Neuronal stem cell (in vitro differentiated cells): Measurements from ENCODE around the gene PRAME.

Source experiments
- DNase-seq: peaks from one replicate; pipeline ENCODE4 v3.0.0-alpha.2; 2013; ENCODE audit warnings: low spot score
- H2AFZ ChIP-seq: one replicate; pipeline ENCODE4 v1.6.1; 2013; ENCODE audit warnings: mild to moderate bottlenecking, low read length, inconsistent platforms
- H2AK5ac ChIP-seq: 2 replicates; pipeline ENCODE4 v1.6.1; 2013; ENCODE audit warnings: low read depth, mild to moderate bottlenecking, inconsistent platforms, low read length, moderate library complexity, mixed read lengths
- H2BK120ac ChIP-seq: 2 replicates; pipeline ENCODE4 v1.6.1; 2013; ENCODE audit warnings: low read depth, mild to moderate bottlenecking, inconsistent platforms, low read length, moderate library complexity, mixed read lengths
- H2BK12ac ChIP-seq: one replicate; pipeline ENCODE4 v1.6.1; 2013; ENCODE audit warnings: low read length, inconsistent platforms
- H2BK15ac ChIP-seq: 2 replicates; pipeline ENCODE4 v1.6.1; 2013; ENCODE audit warnings: mild to moderate bottlenecking, low read length, inconsistent platforms, mixed read lengths
- H2BK5ac ChIP-seq: one replicate; pipeline ENCODE4 v1.6.1; 2013; ENCODE audit warnings: inconsistent platforms, mild to moderate bottlenecking, low read length, moderate library complexity
- H3K14ac ChIP-seq: one replicate; pipeline ENCODE4 v1.6.1; 2013; ENCODE audit warnings: low read length, inconsistent platforms
- H3K18ac ChIP-seq: 2 replicates; pipeline ENCODE4 v1.6.1; 2013; ENCODE audit warnings: low read length, inconsistent platforms
- H3K23ac ChIP-seq: 2 replicates; pipeline ENCODE4 v1.6.1; 2013; ENCODE audit warnings: low read depth, mild to moderate bottlenecking, mixed read lengths, low read length, inconsistent platforms; ENCODE audit not compliant: poor library complexity
- H3K27ac ChIP-seq: replicated peaks from 3 replicates; pipeline ENCODE4 v1.5.1; 2013; ENCODE audit warnings: low read length, inconsistent platforms
- H3K27me3 ChIP-seq, 3 experiments: 2 replicates each; pipeline ENCODE4 v1.6.1; 2013; ENCODE audit warnings: low read length in 3 of 3, mild to moderate bottlenecking in 2 of 3, inconsistent platforms in 1 of 3, low read depth in 1 of 3, mixed read lengths in 1 of 3, moderate library complexity in 1 of 3; ENCODE audit not compliant: control insufficient read depth in 3 of 3, insufficient read depth in 3 of 3
- H3K36me3 ChIP-seq, 2 donors: replicated peaks in 1 of 2; 2 replicates each; pipeline ENCODE4 v1.6.1; 2013; ENCODE audit warnings: low read length in 2 of 2; ENCODE audit not compliant: control insufficient read depth in 2 of 2, insufficient read depth in 2 of 2
- H3K4ac ChIP-seq: 2 replicates; pipeline ENCODE4 v1.6.1; 2013; ENCODE audit warnings: inconsistent platforms, mild to moderate bottlenecking, low read length, moderate library complexity
- H3K4me1 ChIP-seq, 2 donors: 1 replicate in 1 of 2; 2 replicates in 1 of 2; pipeline ENCODE4 v1.6.1; 2013; ENCODE audit warnings: low read length in 2 of 2, low read depth in 1 of 2; ENCODE audit not compliant: control insufficient read depth in 2 of 2, insufficient read depth in 1 of 2
- H3K4me2 ChIP-seq: one replicate; pipeline ENCODE4 v1.6.1; 2013; ENCODE audit warnings: mild to moderate bottlenecking, low read length, inconsistent platforms; ENCODE audit not compliant: insufficient read depth, poor library complexity, severe bottlenecking
- H3K4me3 ChIP-seq, 2 donors: 2 replicates each; pipeline ENCODE4 v1.5.1; 2013; ENCODE audit warnings: low read length in 2 of 2, mild to moderate bottlenecking in 2 of 2, inconsistent platforms in 1 of 2, moderate library complexity in 1 of 2
- H3K79me1 ChIP-seq: one replicate; pipeline ENCODE4 v1.6.1; 2013; ENCODE audit warnings: low read depth, mild to moderate bottlenecking, inconsistent platforms, low read length, moderate library complexity
- H3K9ac ChIP-seq: one replicate; pipeline ENCODE4 v1.6.1; 2013; ENCODE audit warnings: mild to moderate bottlenecking, low read depth, low read length, inconsistent platforms; ENCODE audit not compliant: poor library complexity
- H3K9me3 ChIP-seq, 2 donors: replicated peaks in 1 of 2; 2 replicates each; pipeline versions ENCODE3 to v1.6.1; 2013; ENCODE audit warnings: low read length in 2 of 2, mild to moderate bottlenecking in 2 of 2, inconsistent platforms in 1 of 2, low read depth in 1 of 2, mixed read lengths in 1 of 2, moderate library complexity in 1 of 2; ENCODE audit not compliant: control insufficient read depth in 2 of 2, insufficient read depth in 1 of 2
- H4K8ac ChIP-seq: one replicate; pipeline ENCODE4 v1.6.1; 2013; ENCODE audit warnings: low read depth, mild to moderate bottlenecking, inconsistent platforms, low read length, moderate library complexity
- H4K91ac ChIP-seq: one replicate; pipeline ENCODE4 v1.6.1; 2013; ENCODE audit warnings: low read length, low read depth, mild to moderate bottlenecking, inconsistent platforms; ENCODE audit not compliant: poor library complexity
- WGBS, 2 donors: extraction: QIAGEN DNeasy Blood & Tissue Kit; methylation state at CpG; one replicate each; pipeline ENCODE4 v1.1.7; 2013; ENCODE audit warnings: missing lambda C conversion rate in 2 of 2, mixed read lengths in 1 of 2; ENCODE audit not compliant: insufficient read length in 2 of 2, insufficient replicate concordance in 1 of 2; ENCODE audit errors: extremely low coverage in 2 of 2; 5-methylcytosine and 5-hydroxymethylcytosine counted together

Gene PRAME

DNA sequence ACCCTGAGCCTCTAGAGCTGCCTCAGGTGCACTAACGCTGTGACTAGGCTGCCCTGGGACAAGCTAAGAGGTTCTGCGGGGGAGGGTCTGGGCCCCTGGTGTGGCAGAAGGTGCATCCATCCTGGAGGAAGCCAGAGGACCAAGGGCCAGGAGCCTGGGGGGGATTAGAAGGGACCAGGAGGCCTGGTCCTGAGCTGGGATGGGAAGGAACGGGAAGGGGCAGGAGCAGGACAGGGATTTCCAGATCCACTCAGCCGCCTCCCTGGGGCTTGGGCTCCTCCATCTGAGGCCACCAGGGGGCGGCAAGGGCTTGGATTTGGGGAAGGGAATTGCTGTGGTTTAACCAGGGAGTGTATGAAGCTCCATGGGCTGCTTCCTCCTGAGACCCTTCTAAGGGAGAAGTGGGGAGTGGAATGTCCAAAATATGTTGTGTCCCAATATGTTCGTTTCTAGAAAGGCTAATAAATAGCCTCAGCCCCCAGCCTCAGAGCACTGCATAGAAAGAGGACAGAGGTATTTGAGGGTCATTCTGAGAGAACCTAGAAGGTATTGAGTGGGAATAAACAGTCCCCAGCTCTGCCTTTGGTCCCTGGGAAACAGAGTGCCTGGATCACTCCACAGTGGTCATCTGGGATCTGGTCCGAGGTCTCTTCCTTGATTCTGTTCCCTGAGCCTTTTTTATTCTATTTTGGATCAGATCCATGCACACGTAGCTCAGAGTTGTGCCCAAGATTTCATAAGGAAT, 17.4 kb upstream of the PRAME start:
- no peak overlapping the region for H3K14ac ChIP-seq

GRCh38 chr22:22574361-22574760, 15.3 kb upstream of the PRAME start:
- Histone ChIP-seq H3K4me3 (no peak overlapping the region), H2BK15ac (no peak overlapping the region), H2AK5ac (no peak overlapping the region), H3K23ac (no peak overlapping the region), H3K4me1 (peaks cover 0 to 3% of the 10 kb centered on the region in 2 donors), H2BK5ac (no peak overlapping the region), H4K91ac (no peak overlapping the region), H2AFZ (no peak overlapping the region), H3K9me3 (no peaks in the 10 kb centered on the region), H3K36me3 (no peaks in the 10 kb centered on the region), H3K27me3 (peaks cover 0 to 3% (median 2%) of the 10 kb centered on the region in 3 experiments), H3K18ac (no peak overlapping the region), H3K4ac (no peak overlapping the region), H4K8ac (no peak overlapping the region), H3K4me2 (no peak overlapping the region), H3K27ac (no peak overlapping the region), H3K9ac (no peak overlapping the region), H2BK12ac (no peak overlapping the region), H3K14ac (no peak overlapping the region), H3K79me1 (no peaks in the 10 kb centered on the region), H2BK120ac (no peak overlapping the region)
- DNase-seq: no peak

More for the DNA sequence above, 17.4 kb upstream of the PRAME start:
- Histone ChIP-seq H3K9me3 (no peaks in the 10 kb centered on the region), H3K18ac (no peak overlapping the region), H3K27me3 (peaks cover 0 to 3% (median 2%) of the 10 kb centered on the region in 3 experiments), H3K4me3 (no peak overlapping the region), H3K9ac (no peak overlapping the region), H4K91ac (no peak overlapping the region), H4K8ac (no peak overlapping the region), H3K4me1 (peaks cover 0 to 3% of the 10 kb centered on the region in 2 donors), H3K4me2 (no peak overlapping the region), H2BK12ac (no peak overlapping the region), H2BK5ac (no peak overlapping the region), H3K4ac (no peak overlapping the region), H2BK120ac (no peak overlapping the region), H3K79me1 (no peaks in the 10 kb centered on the region), H3K27ac (no peak overlapping the region), H2BK15ac (no peak overlapping the region), H2AK5ac (no peak overlapping the region), H3K36me3 (no peaks in the 10 kb centered on the region), H2AFZ (peak overlapping the region; percentile 33), H3K23ac (peak overlapping the region; percentile 38)
- DNase-seq: peak; percentile 43
- WGBS, 2 donors: no CpG with 5 or more reads among the region's 8 CpGs

GRCh38 chr22:22573047-22573889, 14.2 kb upstream of the PRAME start:
- Histone ChIP-seq H2AK5ac (no peak overlapping the region), H2BK120ac (no peak overlapping the region), H2BK15ac (no peak overlapping the region), H2BK5ac (no peak overlapping the region), H3K27me3 (peaks cover 0 to 3% (median 2%) of the 10 kb centered on the region in 3 experiments), H3K9ac (no peak overlapping the region), H4K8ac (no peak overlapping the region), H3K4ac (no peak overlapping the region), H4K91ac (no peak overlapping the region), H3K23ac (no peak overlapping the region), H3K79me1 (no peaks in the 10 kb centered on the region), H3K9me3 (no peaks in the 10 kb centered on the region), H3K4me3 (no peak overlapping the region), H3K4me2 (no peak overlapping the region), H3K14ac (no peak overlapping the region), H3K4me1 (no peaks in the 10 kb centered on the region), H2AFZ (no peak overlapping the region), H3K36me3 (no peaks in the 10 kb centered on the region), H3K18ac (no peak overlapping the region), H2BK12ac (no peak overlapping the region), H3K27ac (no peak overlapping the region)
- no peak for DNase-seq
- WGBS, 2 donors: no CpG with 5 or more reads among the region's 8 CpGs

- Histone ChIP-seq H2AK5ac (no peak overlapping the region), H3K4me3 (no peak overlapping the region), H3K23ac (no peak overlapping the region), H2BK120ac (no peak overlapping the region), H4K8ac (no peak overlapping the region), H2BK15ac (no peak overlapping the region), H2BK12ac (no peak overlapping the region), H3K79me1 (no peaks in the 10 kb centered on the region), H3K4ac (no peak overlapping the region), H3K4me1 (no peaks in the 10 kb centered on the region), H4K91ac (no peak overlapping the region), H3K27me3 (peaks cover 0 to 3% (median 0%) of the 10 kb centered on the region in 3 experiments), H2AFZ (no peak overlapping the region), H3K36me3 (no peaks in the 10 kb centered on the region), H3K9me3 (no peaks in the 10 kb centered on the region), H3K9ac (no peak overlapping the region), H2BK5ac (no peak overlapping the region), H3K18ac (no peak overlapping the region), H3K4me2 (no peak overlapping the region), H3K14ac (no peak overlapping the region), H3K27ac (no peak overlapping the region)
- DNase-seq: no peak
- WGBS, 2 donors: no CpG with 5 or more reads among the region's 2 CpGs
These were observed 12.8 kb upstream of the PRAME start for GRCh38 chr22:22571862-22572261.
